Testis (tissue), 3 donors: ENCODE data around the gene RAB40B. TPM values are rescaled to one million over a fixed set of nuclear protein-coding genes. Genes with fewer than 3 reads are reported as not detected.

Source experiments
- DNase-seq: peaks from one replicate; pipeline ENCODE4 v3.0.0-alpha.2; 2019
- H3K27ac ChIP-seq, 2 donors: fragments of 200-600 bp; sonication (generic); one replicate each; pipeline ENCODE4 v1.5.1; 2019
- H3K27me3 ChIP-seq: fragments of 200-600 bp; sonication (generic); one replicate; pipeline ENCODE4 v1.5.1; 2019
- H3K36me3 ChIP-seq: fragments of 200-600 bp; sonication (generic); one replicate; pipeline ENCODE4 v1.5.1; 2017; ENCODE audit warnings: low read depth; ENCODE audit errors: missing control alignments
- H3K4me1 ChIP-seq: fragments of 200-600 bp; sonication (generic); one replicate; pipeline ENCODE4 v1.5.1; 2019
- H3K4me3 ChIP-seq, 2 donors: fragments of 200-600 bp; sonication (generic); one replicate each; pipeline ENCODE4 v1.5.1; 2017 to 2019
- H3K9me3 ChIP-seq: fragments of 200-600 bp; sonication (generic); one replicate; pipeline ENCODE4 v1.5.1; 2017
- POLR2A ChIP-seq: fragments of 450-650 bp; IDR thresholded peaks from one replicate; pipeline ENCODE4 v1.6.1; 2017; ENCODE audit warnings: antibody characterized with exemption, mild to moderate bottlenecking, moderate library complexity
- WGBS, 2 donors: methylation state at CpG; one replicate each; pipeline ENCODE4 v1.1.5; 2018; 5-methylcytosine and 5-hydroxymethylcytosine counted together
- intact Hi-C: fragments of 100-400 bp; cut with DNase I; formaldehyde crosslinking; loops from one replicate; pipeline ENCODE4 v1.15.1; 2023; ENCODE audit warnings: low total_unique reads
- polyA plus RNA-seq: library from polyadenylated mRNA; stranded (reverse); fragments of 350-450 nt; fragmentation: Illumina TruSeq; extraction: RNeasy Lipid Tissue Mini Kit (QIAGEN cat#74804); gene quantifications from one replicate; pipeline ENCODE4 v1.2.3, GENCODE V29; 2014; ENCODE audit warnings: low read depth, low replicate concordance; ENCODE audit not compliant: insufficient read depth
- total RNA-seq, 2 donors: library from RNA; depleted of rRNA; stranded (reverse); fragments of >200 nt; gene quantifications; one replicate each; pipeline ENCODE4 v1.2.3, GENCODE V29; 2016
- TF ChIP-seq, protein P1 (sequence below), 3 experiments: fragments of 450-650 bp in 2 of 3; fragments of 200-600 bp in 1 of 3; sonication (generic) in 1 of 3; IDR thresholded peaks; one replicate each; pipeline ENCODE4 v1.5.1; 2016 to 2019; ENCODE audit warnings: antibody characterized with exemption in 3 of 3, mild to moderate bottlenecking in 2 of 3, moderate library complexity in 1 of 3

RAB40B gene
- total and polyA plus RNA-seq, 3 donors from 2014 or later, result 9.4 to 16.4 (median 13.5) TPM

DNA sequence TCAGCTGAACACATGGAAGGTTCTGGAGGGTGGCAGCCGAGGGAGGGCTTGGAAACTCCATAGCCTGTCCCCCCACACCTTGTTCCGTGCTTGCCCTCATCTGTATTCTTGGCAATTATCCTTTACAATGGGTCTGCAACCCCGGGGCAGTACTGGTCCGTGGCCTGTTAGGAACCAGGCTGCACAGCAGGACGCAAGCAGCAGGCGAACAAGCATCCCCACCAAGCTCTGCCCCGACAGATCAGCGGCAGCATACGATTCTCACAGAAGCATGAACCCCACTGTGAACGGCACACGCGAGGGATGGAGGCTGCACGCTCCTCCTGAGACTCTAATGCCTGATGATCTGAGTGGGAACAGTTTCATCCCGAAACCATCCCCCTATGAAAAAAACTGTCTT, 56.5 kb downstream of the RAB40B start:
- no peak overlapping the region for H3K27ac ChIP-seq
- no peaks in the 10 kb centered on the region for H3K9me3 ChIP-seq
- peaks cover 6% of the 10 kb centered on the region for H3K4me1 ChIP-seq
- no peaks in the 10 kb centered on the region for H3K36me3 ChIP-seq
- intact Hi-C loops, result no loop called here
- 87 to 91% methylated on average over 14 of the region's 14 CpGs for WGBS, 2 donors
- no peaks in the 10 kb centered on the region for H3K27me3 ChIP-seq
- TF ChIP-seq, protein P1, sequence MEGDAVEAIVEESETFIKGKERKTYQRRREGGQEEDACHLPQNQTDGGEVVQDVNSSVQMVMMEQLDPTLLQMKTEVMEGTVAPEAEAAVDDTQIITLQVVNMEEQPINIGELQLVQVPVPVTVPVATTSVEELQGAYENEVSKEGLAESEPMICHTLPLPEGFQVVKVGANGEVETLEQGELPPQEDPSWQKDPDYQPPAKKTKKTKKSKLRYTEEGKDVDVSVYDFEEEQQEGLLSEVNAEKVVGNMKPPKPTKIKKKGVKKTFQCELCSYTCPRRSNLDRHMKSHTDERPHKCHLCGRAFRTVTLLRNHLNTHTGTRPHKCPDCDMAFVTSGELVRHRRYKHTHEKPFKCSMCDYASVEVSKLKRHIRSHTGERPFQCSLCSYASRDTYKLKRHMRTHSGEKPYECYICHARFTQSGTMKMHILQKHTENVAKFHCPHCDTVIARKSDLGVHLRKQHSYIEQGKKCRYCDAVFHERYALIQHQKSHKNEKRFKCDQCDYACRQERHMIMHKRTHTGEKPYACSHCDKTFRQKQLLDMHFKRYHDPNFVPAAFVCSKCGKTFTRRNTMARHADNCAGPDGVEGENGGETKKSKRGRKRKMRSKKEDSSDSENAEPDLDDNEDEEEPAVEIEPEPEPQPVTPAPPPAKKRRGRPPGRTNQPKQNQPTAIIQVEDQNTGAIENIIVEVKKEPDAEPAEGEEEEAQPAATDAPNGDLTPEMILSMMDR (IDR thresholded peaks at IDR 0.05), result no peak
- no peak for TF ChIP-seq POLR2A
- H3K4me3 ChIP-seq, result no peak overlapping the region
- DNase-seq, result no peak

- no peaks in the 10 kb centered on the region for H3K9me3 ChIP-seq
- no peak overlapping the region for H3K27ac ChIP-seq
- no peak overlapping the region for H3K4me3 ChIP-seq
- H3K4me1 ChIP-seq, result peaks cover 5% of the 10 kb centered on the region
- TF ChIP-seq POLR2A, result no peak
- TF ChIP-seq, protein P1 (IDR thresholded peaks at IDR 0.05), result no peak
- H3K36me3 ChIP-seq, result no peaks in the 10 kb centered on the region
- no peak for DNase-seq
- no peaks in the 10 kb centered on the region for H3K27me3 ChIP-seq
- WGBS, 2 donors, result 80 to 87% methylated on average over 5 of the region's 5 CpGs
- intact Hi-C loops, result no loop called here
These were observed 58.5 kb downstream of the RAB40B start for GRCh38 chr17:82640036-82640435.

GRCh38 chr17:82639628-82640027, 58.9 kb downstream of the RAB40B start:
- 77 to 79% methylated on average over 13 to 14 of the region's 14 CpGs for WGBS, 2 donors
- DNase-seq, result no peak
- TF ChIP-seq, protein P1 (IDR thresholded peaks at IDR 0.05), result no peak
- TF ChIP-seq POLR2A, result no peak
- H3K27me3 ChIP-seq, result no peaks in the 10 kb centered on the region
- intact Hi-C loops, result no loop called here
- no peak overlapping the region for H3K4me3 ChIP-seq
- no peaks in the 10 kb centered on the region for H3K9me3 ChIP-seq
- H3K4me1 ChIP-seq, result peaks cover 5% of the 10 kb centered on the region
- H3K36me3 ChIP-seq, result no peaks in the 10 kb centered on the region
- H3K27ac ChIP-seq, result no peak overlapping the region

DNA sequence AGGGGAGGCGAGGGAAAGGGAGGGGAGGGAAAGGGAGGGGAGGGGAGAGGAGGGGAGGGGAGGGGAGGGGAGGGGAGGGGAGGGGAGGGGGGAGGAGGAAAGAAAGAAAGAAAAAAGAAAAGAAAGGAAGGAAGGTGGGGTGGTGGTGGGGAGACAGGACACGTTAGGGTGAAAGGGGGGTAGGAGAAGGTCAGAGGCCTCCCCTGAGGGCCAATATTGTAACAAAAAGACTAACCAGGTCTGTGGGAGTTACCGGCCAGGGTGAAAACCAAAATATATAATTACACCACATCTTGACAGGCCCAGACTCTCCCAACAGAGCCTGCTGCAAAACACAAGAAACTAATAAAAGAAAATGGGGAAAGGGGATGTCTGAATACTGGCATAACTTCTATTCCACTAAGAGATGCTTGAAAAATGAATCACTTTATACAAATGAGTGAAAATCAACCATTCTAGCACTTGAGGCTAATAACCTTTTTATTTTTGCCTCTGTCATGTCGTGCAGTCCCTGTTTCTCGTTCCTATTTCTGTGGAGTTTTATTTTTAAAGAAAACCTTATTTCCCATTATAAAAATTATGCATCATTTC, 60.2 kb downstream of the RAB40B start:
- Histone ChIP-seq H3K36me3 (no peaks in the 10 kb centered on the region), H3K4me1 (peaks cover 5% of the 10 kb centered on the region), H3K4me3 (no peak overlapping the region), H3K27ac (no peak overlapping the region), H3K9me3 (no peaks in the 10 kb centered on the region), H3K27me3 (no peaks in the 10 kb centered on the region)
- intact Hi-C loops, result no loop called here
- WGBS, 2 donors, result 70 to 74% methylated on average over 5 of the region's 5 CpGs
- TF ChIP-seq POLR2A, result no peak
- TF ChIP-seq, protein P1 (IDR thresholded peaks at IDR 0.05), result no peak
- no peak for DNase-seq
